Fibroblast of mammary gland (primary cell): ENCODE data around the gene GALNT17.

ENCODE experiments used
- DNase-seq: peaks from one replicate; pipeline ENCODE4 v3.0.0-alpha.2; 2010; ENCODE audit warnings: low read depth
- H3K4me3 ChIP-seq: 2 replicates; pipeline ENCODE4 v1.5.1; 2011; ENCODE audit warnings: low read depth, mild to moderate bottlenecking, low read length, moderate library complexity; ENCODE audit not compliant: control insufficient read depth
- TF ChIP-seq, protein P1 (sequence below): conservative IDR thresholded peaks from 2 replicates; pipeline ENCODE4 v1.5.1; 2011; ENCODE audit warnings: low read depth, low read length, inconsistent platforms; ENCODE audit not compliant: control insufficient read depth, insufficient read depth

GALNT17 gene

DNA sequence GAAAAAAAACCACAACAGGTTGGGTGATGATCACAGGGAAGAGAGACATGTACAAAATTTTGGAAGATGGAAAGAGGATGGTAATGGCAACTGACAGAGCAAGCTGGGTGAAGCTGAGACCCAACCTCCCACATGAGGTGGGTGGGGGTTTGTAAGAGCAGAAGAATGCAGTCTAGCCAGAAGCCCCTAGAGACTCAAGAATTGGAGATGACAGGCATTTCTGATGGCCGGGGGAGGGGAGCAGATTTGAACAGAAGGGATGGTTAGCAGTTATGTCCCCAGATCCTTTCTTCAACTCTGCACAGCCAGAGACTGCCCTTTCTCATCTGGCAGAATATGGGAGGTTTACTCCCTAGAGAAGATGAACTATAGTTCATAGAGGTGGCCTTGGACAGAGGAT, 208.0 kb downstream of the GALNT17 start:
- no peak for DNase-seq
- H3K4me3 ChIP-seq = no peak overlapping the region
- TF ChIP-seq, protein P1, sequence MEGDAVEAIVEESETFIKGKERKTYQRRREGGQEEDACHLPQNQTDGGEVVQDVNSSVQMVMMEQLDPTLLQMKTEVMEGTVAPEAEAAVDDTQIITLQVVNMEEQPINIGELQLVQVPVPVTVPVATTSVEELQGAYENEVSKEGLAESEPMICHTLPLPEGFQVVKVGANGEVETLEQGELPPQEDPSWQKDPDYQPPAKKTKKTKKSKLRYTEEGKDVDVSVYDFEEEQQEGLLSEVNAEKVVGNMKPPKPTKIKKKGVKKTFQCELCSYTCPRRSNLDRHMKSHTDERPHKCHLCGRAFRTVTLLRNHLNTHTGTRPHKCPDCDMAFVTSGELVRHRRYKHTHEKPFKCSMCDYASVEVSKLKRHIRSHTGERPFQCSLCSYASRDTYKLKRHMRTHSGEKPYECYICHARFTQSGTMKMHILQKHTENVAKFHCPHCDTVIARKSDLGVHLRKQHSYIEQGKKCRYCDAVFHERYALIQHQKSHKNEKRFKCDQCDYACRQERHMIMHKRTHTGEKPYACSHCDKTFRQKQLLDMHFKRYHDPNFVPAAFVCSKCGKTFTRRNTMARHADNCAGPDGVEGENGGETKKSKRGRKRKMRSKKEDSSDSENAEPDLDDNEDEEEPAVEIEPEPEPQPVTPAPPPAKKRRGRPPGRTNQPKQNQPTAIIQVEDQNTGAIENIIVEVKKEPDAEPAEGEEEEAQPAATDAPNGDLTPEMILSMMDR = no peak

- H3K4me3 ChIP-seq = no peak overlapping the region
- TF ChIP-seq, protein P1 = no peak
- no peak for DNase-seq
Observed at GRCh38 chr7:71342202-71342601, 210.3 kb downstream of the GALNT17 start.

DNA sequence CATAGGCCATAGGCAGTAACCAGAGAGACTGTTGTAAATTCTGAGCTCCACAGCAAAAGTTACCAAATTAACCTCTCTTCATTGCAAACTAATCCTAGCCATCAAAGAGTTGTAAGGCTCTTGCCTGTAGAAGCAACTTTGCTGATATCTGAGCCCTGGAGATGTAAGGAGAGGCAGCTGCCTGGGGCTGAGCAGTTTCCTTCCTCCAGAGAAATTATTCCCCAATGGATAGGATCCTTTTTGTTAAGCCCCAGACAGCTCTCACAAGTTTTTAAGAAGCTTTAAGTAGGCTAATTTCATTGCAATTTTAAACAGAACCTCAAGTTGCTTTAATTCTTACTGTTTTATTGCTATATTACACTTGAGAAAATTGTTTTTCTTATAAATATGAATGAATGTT, 211.1 kb downstream of the GALNT17 start:
- TF ChIP-seq, protein P1 = no peak
- DNase-seq = no peak
- no peak overlapping the region for H3K4me3 ChIP-seq

DNA sequence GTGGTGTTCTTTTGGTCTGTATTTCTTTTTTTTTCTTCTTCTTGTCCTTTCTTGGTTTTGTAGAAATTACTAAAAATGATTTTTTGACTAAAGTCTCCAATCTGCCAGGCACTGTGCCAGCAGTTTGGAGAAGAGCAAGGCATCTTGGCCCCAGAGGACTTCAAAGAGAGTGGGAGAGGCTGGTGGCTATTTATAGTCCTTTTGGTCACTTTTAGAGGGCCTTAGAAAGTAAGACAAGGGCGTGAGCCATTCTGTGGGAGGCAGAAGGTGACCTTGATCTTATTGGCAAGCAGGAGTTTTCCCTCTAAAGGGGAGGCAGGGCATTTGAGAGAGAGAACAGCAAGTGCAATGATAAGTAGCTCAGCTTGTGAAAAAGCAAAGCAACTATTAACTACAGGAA, 211.9 kb downstream of the GALNT17 start:
- no peak for DNase-seq
- no peak overlapping the region for H3K4me3 ChIP-seq
- TF ChIP-seq, protein P1 = no peak

GRCh38 chr7:71345117-71345884, 213.4 kb downstream of the GALNT17 start:
- no peak for DNase-seq

GRCh38 chr7:71348821-71349681, 217.1 kb downstream of the GALNT17 start:
- DNase-seq = no peak
- TF ChIP-seq, protein P1 = no peak
- H3K4me3 ChIP-seq = no peak overlapping the region

More at GRCh38 chr7:71345117-71345884, 213.4 kb downstream of the GALNT17 start:
- TF ChIP-seq, protein P1 = no peak
- H3K4me3 ChIP-seq = no peak overlapping the region
